ENCODE measurements around the gene EP300. TPM values are rescaled to one million over a fixed set of nuclear protein-coding genes. Genes with fewer than 3 reads are reported as not detected.

The EP300 gene
- total and polyA plus RNA-seq, 2 experiments from 2014 or later: 28.5 to 60.1 TPM

- no peak for TF ChIP-seq CTCF (IDR thresholded peaks at IDR 0.05; ENCODE audit: low read depth, low read length)
- Histone ChIP-seq H3K27ac (no peak overlapping the region), H3K9me3 (ENCODE audit: low read depth) (no peaks in the 10 kb centered on the region), H3K4me3 (no peak overlapping the region), H3K27me3 (no peaks in the 10 kb centered on the region), H3K36me3 (no peaks in the 10 kb centered on the region), H3K4me1 (ENCODE audit: low read depth) (no peaks in the 10 kb centered on the region)
- no peak for DNase-seq (ENCODE audit: low read depth in 1 of 2, low spot score in 1 of 2)
Measured at GRCh38 chr22:41070665-41071331, 21.6 kb upstream of the EP300 start.

GRCh38 chr22:41074061-41074460 is 18.3 kb upstream of the EP300 start:
- Histone ChIP-seq H3K4me1 (ENCODE audit: low read depth) (no peaks in the 10 kb centered on the region), H3K27me3 (no peaks in the 10 kb centered on the region), H3K27ac (no peak overlapping the region), H3K9me3 (ENCODE audit: low read depth) (no peaks in the 10 kb centered on the region), H3K4me3 (no peak overlapping the region), H3K36me3 (no peaks in the 10 kb centered on the region)
- DNase-seq (ENCODE audit: low read depth in 1 of 2, low spot score in 1 of 2): no peak
- TF ChIP-seq CTCF (IDR thresholded peaks at IDR 0.05; ENCODE audit: low read depth, low read length): no peak

GRCh38 chr22:41074466-41074865 is 17.9 kb upstream of the EP300 start:
- DNase-seq (ENCODE audit: low read depth in 1 of 2, low spot score in 1 of 2): no peak
- Histone ChIP-seq H3K36me3 (no peaks in the 10 kb centered on the region), H3K27ac (no peak overlapping the region), H3K9me3 (ENCODE audit: low read depth) (no peaks in the 10 kb centered on the region), H3K4me1 (ENCODE audit: low read depth) (no peaks in the 10 kb centered on the region), H3K27me3 (no peaks in the 10 kb centered on the region), H3K4me3 (no peak overlapping the region)
- TF ChIP-seq CTCF (IDR thresholded peaks at IDR 0.05; ENCODE audit: low read depth, low read length): no peak

- no peak for TF ChIP-seq CTCF (IDR thresholded peaks at IDR 0.05; ENCODE audit: low read depth, low read length)
- no peaks in the 10 kb centered on the region for H3K27me3 ChIP-seq
- H3K4me3 ChIP-seq: no peak overlapping the region
- DNase-seq (ENCODE audit: low read depth in 1 of 2, low spot score in 1 of 2): no peak
- no peaks in the 10 kb centered on the region for H3K9me3 ChIP-seq (ENCODE audit: low read depth)
- no peak overlapping the region for H3K27ac ChIP-seq
- no peaks in the 10 kb centered on the region for H3K36me3 ChIP-seq
- no peaks in the 10 kb centered on the region for H3K4me1 ChIP-seq (ENCODE audit: low read depth)
Measured at GRCh38 chr22:41074941-41075710, 17.3 kb upstream of the EP300 start.

GRCh38 chr22:41075946-41076345 is 16.4 kb upstream of the EP300 start:
- no peaks in the 10 kb centered on the region for H3K36me3 ChIP-seq
- DNase-seq (ENCODE audit: low read depth in 1 of 2, low spot score in 1 of 2): peak in 1 of 2 donors; percentile 7
- H3K9me3 ChIP-seq (ENCODE audit: low read depth): no peaks in the 10 kb centered on the region
- no peaks in the 10 kb centered on the region for H3K27me3 ChIP-seq
- H3K4me1 ChIP-seq (ENCODE audit: low read depth): no peaks in the 10 kb centered on the region
- no peak overlapping the region for H3K4me3 ChIP-seq
- H3K27ac ChIP-seq: no peak overlapping the region
- no peak for TF ChIP-seq CTCF (IDR thresholded peaks at IDR 0.05; ENCODE audit: low read depth, low read length)
